Suprapubic skin (tissue), 4 donors: ENCODE data around the gene SYNE1. TPM values are rescaled to one million over a fixed set of nuclear protein-coding genes. Genes with fewer than 3 reads are reported as not detected.

Experiments
- DNase-seq, 2 donors: peaks; one replicate each; pipeline ENCODE4 v3.0.0-alpha.2; 2019; ENCODE audit warnings: low spot score in 2 of 2
- H3K27ac ChIP-seq: fragments of 200-600 bp; sonication (generic); one replicate; pipeline ENCODE4 v1.5.1; 2019
- H3K27me3 ChIP-seq: fragments of 200-600 bp; sonication (generic); one replicate; pipeline ENCODE4 v1.5.1; 2019
- H3K36me3 ChIP-seq: fragments of 200-600 bp; sonication (generic); one replicate; pipeline ENCODE4 v1.5.1; 2019
- H3K4me1 ChIP-seq: fragments of 200-600 bp; sonication (generic); one replicate; pipeline ENCODE4 v1.5.1; 2019
- H3K4me3 ChIP-seq: fragments of 200-600 bp; sonication (generic); one replicate; pipeline ENCODE4 v1.5.1; 2019; ENCODE audit warnings: mild to moderate bottlenecking
- H3K9me3 ChIP-seq: fragments of 200-600 bp; sonication (generic); one replicate; pipeline ENCODE4 v1.5.1; 2019
- CTCF ChIP-seq, 2 donors: fragments of 200-600 bp in 1 of 2; fragments of 450-650 bp in 1 of 2; sonication (generic) in 1 of 2; IDR thresholded peaks; one replicate each; pipeline ENCODE4 v1.5.1; 2016 to 2019; ENCODE audit warnings: antibody characterized with exemption in 2 of 2, mild to moderate bottlenecking in 1 of 2, moderate library complexity in 1 of 2
- EP300 ChIP-seq: sonication (generic); formaldehyde crosslinking; IDR thresholded peaks from one replicate; pipeline ENCODE4 v1.6.1; 2017; ENCODE audit warnings: antibody characterized with exemption
- POLR2A ChIP-seq, 2 donors: fragments of 450-650 bp; IDR thresholded peaks; one replicate each; pipeline ENCODE4 v1.6.1; 2017; ENCODE audit warnings: antibody characterized with exemption in 2 of 2, mild to moderate bottlenecking in 2 of 2, moderate library complexity in 2 of 2
- POLR2AphosphoS5 ChIP-seq, 3 donors: sonication (generic); formaldehyde crosslinking; IDR thresholded peaks; one replicate each; pipeline ENCODE4 v1.6.1; 2017; ENCODE audit warnings: antibody characterized with exemption in 3 of 3
- WGBS: methylation state at CpG from one replicate; pipeline ENCODE4 v1.1.5; 2018; 5-methylcytosine and 5-hydroxymethylcytosine counted together
- total RNA-seq, 4 donors: library from RNA; depleted of rRNA; stranded (reverse); fragments of >200 nt; gene quantifications; one replicate each; pipeline ENCODE4 v1.1.0, GENCODE V29; 2016

Gene SYNE1
- total RNA-seq, 4 donors from 2014 or later: 105 to 184 (median 132) TPM

GRCh38 chr6:152484806-152485205, 152.4 kb downstream of the SYNE1 start:
- H3K27me3 ChIP-seq: no peaks in the 10 kb centered on the region
- no peak overlapping the region for H3K27ac ChIP-seq
- H3K4me1 ChIP-seq: no peaks in the 10 kb centered on the region
- no peaks in the 10 kb centered on the region for H3K9me3 ChIP-seq
- 62% methylated on average over 2 of the region's 2 CpGs for WGBS
- DNase-seq: no peak
- TF ChIP-seq CTCF (IDR thresholded peaks at IDR 0.05): no peak
- TF ChIP-seq EP300: no peak
- TF ChIP-seq POLR2A (IDR thresholded peaks at IDR 0.05): no peak
- TF ChIP-seq POLR2AphosphoS5 (IDR thresholded peaks at IDR 0.05): no peak
- no peaks in the 10 kb centered on the region for H3K36me3 ChIP-seq
- no peak overlapping the region for H3K4me3 ChIP-seq

GRCh38 chr6:152482289-152482688, 154.9 kb downstream of the SYNE1 start:
- Histone ChIP-seq H3K9me3 (no peaks in the 10 kb centered on the region), H3K36me3 (no peaks in the 10 kb centered on the region), H3K4me1 (no peaks in the 10 kb centered on the region), H3K27ac (no peak overlapping the region), H3K27me3 (no peaks in the 10 kb centered on the region), H3K4me3 (no peak overlapping the region)
- TF ChIP-seq POLR2AphosphoS5 (IDR thresholded peaks at IDR 0.05): no peak
- TF ChIP-seq EP300: no peak
- no peak for TF ChIP-seq CTCF (IDR thresholded peaks at IDR 0.05)
- TF ChIP-seq POLR2A (IDR thresholded peaks at IDR 0.05): no peak
- DNase-seq: no peak
- WGBS: 91% methylated on average over 1 of the region's 1 CpG

- H3K9me3 ChIP-seq: no peaks in the 10 kb centered on the region
- no peaks in the 10 kb centered on the region for H3K36me3 ChIP-seq
- TF ChIP-seq CTCF (IDR thresholded peaks at IDR 0.05) (no peak), EP300 (no peak), POLR2A (IDR thresholded peaks at IDR 0.05) (no peak), POLR2AphosphoS5 (IDR thresholded peaks at IDR 0.05) (no peak)
- no peaks in the 10 kb centered on the region for H3K27me3 ChIP-seq
- H3K4me3 ChIP-seq: no peak overlapping the region
- no peaks in the 10 kb centered on the region for H3K4me1 ChIP-seq
- 94% methylated on average over 11 of the region's 11 CpGs for WGBS
- no peak overlapping the region for H3K27ac ChIP-seq
- no peak for DNase-seq
Observed at GRCh38 chr6:152478377-152479010, 158.7 kb downstream of the SYNE1 start.

- no peaks in the 10 kb centered on the region for H3K4me1 ChIP-seq
- WGBS: 84% methylated on average over 1 of the region's 1 CpG
- no peaks in the 10 kb centered on the region for H3K9me3 ChIP-seq
- H3K27me3 ChIP-seq: no peaks in the 10 kb centered on the region
- no peaks in the 10 kb centered on the region for H3K36me3 ChIP-seq
- no peak for DNase-seq
- no peak overlapping the region for H3K27ac ChIP-seq
- no peak overlapping the region for H3K4me3 ChIP-seq
- no peak for TF ChIP-seq POLR2AphosphoS5 (IDR thresholded peaks at IDR 0.05)
- no peak for TF ChIP-seq POLR2A (IDR thresholded peaks at IDR 0.05)
- TF ChIP-seq EP300: no peak
- no peak for TF ChIP-seq CTCF (IDR thresholded peaks at IDR 0.05)
Observed at GRCh38 chr6:152474354-152474753, 162.8 kb downstream of the SYNE1 start.

- TF ChIP-seq POLR2AphosphoS5 (IDR thresholded peaks at IDR 0.05): no peak
- no peak for TF ChIP-seq CTCF (IDR thresholded peaks at IDR 0.05)
- no peak for TF ChIP-seq POLR2A (IDR thresholded peaks at IDR 0.05)
- no peak for TF ChIP-seq EP300
- Histone ChIP-seq H3K27me3 (no peaks in the 10 kb centered on the region), H3K27ac (no peak overlapping the region), H3K36me3 (no peaks in the 10 kb centered on the region), H3K9me3 (no peaks in the 10 kb centered on the region), H3K4me3 (peak overlapping the region; percentile 6), H3K4me1 (no peaks in the 10 kb centered on the region)
- 61% methylated on average over 7 of the region's 7 CpGs for WGBS
- DNase-seq: no peak
Observed at GRCh38 chr6:152472325-152472724, 164.8 kb downstream of the SYNE1 start.
